HG03558 (cell line): ENCODE measurements around the gene XCL1.

Experiments
- ATAC-seq: cut with Tn5 transposase; IDR thresholded peaks from one replicate; pipeline ENCODE4 v1.9.1; 2021; ENCODE audit warnings: moderate number of reproducible peaks; ENCODE audit not compliant: unreplicated experiment; ENCODE audit errors: extremely low read depth

The XCL1 gene

GRCh38 chr1:168629466-168629865 lies 53.1 kb downstream of the XCL1 start:
- no peak for ATAC-seq
